ENCODE measurements around the gene ATAD1. TPM values are rescaled to one million over a fixed set of nuclear protein-coding genes. Genes with fewer than 3 reads are reported as not detected.
"Not testable (repeated sequence)": the region's sequence is repeated elsewhere in the genome, so short reads cannot be mapped to it uniquely, and the experiment has no call there.

The ATAD1 gene
- total and polyA plus RNA-seq, 7 donors: 6.9 to 45.3 (median 28.0) TPM

DNA sequence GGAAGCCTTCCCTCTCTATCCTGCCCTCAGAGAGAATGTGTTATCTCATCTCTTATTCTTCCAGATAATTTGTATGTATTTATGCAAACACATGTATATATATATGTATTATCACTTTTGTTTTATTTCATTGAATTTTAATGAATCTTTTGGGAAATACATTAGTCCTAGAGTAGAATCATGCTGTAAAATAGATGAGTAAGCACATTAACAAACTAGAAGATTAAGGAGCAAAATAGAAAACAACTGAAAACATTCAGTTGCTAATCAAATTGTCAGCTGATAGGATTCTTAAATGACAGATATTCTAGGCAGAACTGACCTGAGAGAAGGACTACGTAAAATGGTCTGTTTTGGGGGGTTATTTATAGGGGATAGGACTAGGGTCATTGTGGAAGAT is 34.1 kb upstream of the ATAD1 start:
- intact Hi-C loops (cut with DNase I): loop anchor here (5.0 kb wide), 1 partner anchor 260 kb away; no protein-coding TSS in a partner anchor
- 93 to 95% methylated on average over 1 of the region's 1 CpG for WGBS, 2 donors
- no peaks in the 10 kb centered on the region for H3K9me3 ChIP-seq
- no peak overlapping the region for H3K4me3 ChIP-seq
- TF ChIP-seq POLR2A (IDR thresholded peaks at IDR 0.05) (no peak), EP300 (IDR thresholded peaks at IDR 0.05) (no peak), POLR2AphosphoS5 (IDR thresholded peaks at IDR 0.05) (no peak)
- TF ChIP-seq, protein P1, sequence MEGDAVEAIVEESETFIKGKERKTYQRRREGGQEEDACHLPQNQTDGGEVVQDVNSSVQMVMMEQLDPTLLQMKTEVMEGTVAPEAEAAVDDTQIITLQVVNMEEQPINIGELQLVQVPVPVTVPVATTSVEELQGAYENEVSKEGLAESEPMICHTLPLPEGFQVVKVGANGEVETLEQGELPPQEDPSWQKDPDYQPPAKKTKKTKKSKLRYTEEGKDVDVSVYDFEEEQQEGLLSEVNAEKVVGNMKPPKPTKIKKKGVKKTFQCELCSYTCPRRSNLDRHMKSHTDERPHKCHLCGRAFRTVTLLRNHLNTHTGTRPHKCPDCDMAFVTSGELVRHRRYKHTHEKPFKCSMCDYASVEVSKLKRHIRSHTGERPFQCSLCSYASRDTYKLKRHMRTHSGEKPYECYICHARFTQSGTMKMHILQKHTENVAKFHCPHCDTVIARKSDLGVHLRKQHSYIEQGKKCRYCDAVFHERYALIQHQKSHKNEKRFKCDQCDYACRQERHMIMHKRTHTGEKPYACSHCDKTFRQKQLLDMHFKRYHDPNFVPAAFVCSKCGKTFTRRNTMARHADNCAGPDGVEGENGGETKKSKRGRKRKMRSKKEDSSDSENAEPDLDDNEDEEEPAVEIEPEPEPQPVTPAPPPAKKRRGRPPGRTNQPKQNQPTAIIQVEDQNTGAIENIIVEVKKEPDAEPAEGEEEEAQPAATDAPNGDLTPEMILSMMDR (IDR thresholded peaks at IDR 0.05): no peak
- H3K27ac ChIP-seq: no peak overlapping the region
- no peak for DNase-seq
- no peaks in the 10 kb centered on the region for H3K27me3 ChIP-seq
- no peaks in the 10 kb centered on the region for H3K4me1 ChIP-seq
- no peaks in the 10 kb centered on the region for H3K36me3 ChIP-seq

DNA sequence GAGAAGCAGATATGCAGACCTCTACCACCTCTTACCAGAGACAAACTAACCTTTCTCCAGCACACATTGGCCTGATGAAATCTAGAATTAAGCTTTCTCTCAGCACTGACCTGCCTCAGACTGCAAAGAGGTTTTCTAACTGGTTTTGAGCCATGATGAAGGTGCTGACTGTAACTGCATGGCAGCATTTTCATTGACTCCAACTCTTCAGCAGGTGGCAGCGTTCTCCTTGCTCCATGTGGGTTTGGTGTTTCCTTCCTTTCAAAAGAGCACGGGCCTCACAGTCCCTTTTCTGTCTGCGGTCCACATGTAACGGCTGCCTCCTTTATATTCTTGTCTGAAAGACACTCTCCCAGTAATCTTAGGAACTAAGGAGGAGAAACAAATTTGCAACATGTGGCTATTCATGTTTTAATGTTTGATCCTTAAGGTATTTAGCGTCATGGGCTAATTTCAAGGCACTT is 32.7 kb upstream of the ATAD1 start:
- Histone ChIP-seq H3K4me3 (no peak overlapping the region), H3K9me3 (no peaks in the 10 kb centered on the region), H3K4me1 (no peaks in the 10 kb centered on the region), H3K27me3 (no peaks in the 10 kb centered on the region), H3K27ac (no peak overlapping the region), H3K36me3 (no peaks in the 10 kb centered on the region)
- WGBS, 2 donors: 15 to 18% methylated on average over 5 of the region's 5 CpGs
- TF ChIP-seq, protein P1 (IDR thresholded peaks at IDR 0.05): peak in 3 of 4 experiments; percentile 60 to 75 (median 63)
- no peak for TF ChIP-seq POLR2A (IDR thresholded peaks at IDR 0.05)
- intact Hi-C loops (cut with DNase I): loop anchor here (2.0 to 5.0 kb wide), 2 partner anchors 262 to 702 kb away; no protein-coding TSS in a partner anchor
- DNase-seq: peak; percentile 81

DNA sequence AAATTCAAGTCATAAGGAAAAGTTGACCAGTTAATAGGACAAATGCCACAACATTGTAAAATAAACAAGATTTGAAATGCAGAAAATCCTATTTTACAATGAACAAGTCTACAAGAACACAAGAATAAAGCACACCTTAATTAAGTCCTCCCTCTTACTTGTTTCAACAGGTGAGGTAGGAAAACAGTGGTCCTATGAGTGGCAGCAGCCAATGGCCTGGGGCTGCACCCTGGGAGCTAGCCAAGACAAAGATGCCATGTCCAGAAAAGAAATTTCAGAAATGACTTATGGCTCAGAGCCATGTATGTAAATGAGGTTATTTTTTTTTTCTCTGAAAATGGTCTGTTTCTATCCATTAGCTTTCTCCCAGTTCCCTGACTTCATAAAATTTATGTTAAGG is 31.0 kb upstream of the ATAD1 start:
- H3K27me3 ChIP-seq: no peaks in the 10 kb centered on the region
- no peak overlapping the region for H3K27ac ChIP-seq
- intact Hi-C loops (cut with DNase I): no loop called here
- DNase-seq: no peak
- H3K4me1 ChIP-seq: no peaks in the 10 kb centered on the region
- H3K9me3 ChIP-seq: no peaks in the 10 kb centered on the region
- H3K4me3 ChIP-seq: no peak overlapping the region
- TF ChIP-seq EP300 (IDR thresholded peaks at IDR 0.05): no peak
- TF ChIP-seq POLR2A (IDR thresholded peaks at IDR 0.05): no peak
- TF ChIP-seq, protein P1 (IDR thresholded peaks at IDR 0.05): no peak
- TF ChIP-seq POLR2AphosphoS5 (IDR thresholded peaks at IDR 0.05): no peak
- H3K36me3 ChIP-seq: no peaks in the 10 kb centered on the region

DNA sequence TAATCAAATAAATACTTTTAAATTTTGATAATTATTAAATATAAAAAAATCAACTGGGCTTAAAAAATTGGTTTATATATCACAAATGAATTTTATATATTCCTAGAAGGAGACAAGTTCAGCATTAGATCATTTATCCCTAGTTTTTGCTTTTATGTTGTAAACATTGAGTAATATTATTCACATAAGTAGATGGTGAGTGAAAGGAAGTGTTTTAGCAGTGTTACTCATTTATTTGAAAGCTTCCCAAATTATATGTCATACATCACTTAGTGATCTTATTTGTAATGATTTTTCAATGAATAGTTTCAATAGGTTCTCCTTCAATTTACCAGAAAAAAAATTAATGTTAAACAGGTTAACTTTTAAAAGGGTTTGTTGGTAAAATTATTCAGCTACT is 29.5 kb upstream of the ATAD1 start:
- H3K27me3 ChIP-seq: no peaks in the 10 kb centered on the region
- no peak overlapping the region for H3K27ac ChIP-seq
- TF ChIP-seq POLR2AphosphoS5 (IDR thresholded peaks at IDR 0.05) (no peak), POLR2A (IDR thresholded peaks at IDR 0.05) (no peak), EP300 (IDR thresholded peaks at IDR 0.05) (no peak)
- TF ChIP-seq, protein P1 (IDR thresholded peaks at IDR 0.05): no peak
- no peak for DNase-seq
- intact Hi-C loops (cut with DNase I): no loop called here
- H3K9me3 ChIP-seq: no peaks in the 10 kb centered on the region
- H3K4me1 ChIP-seq: no peaks in the 10 kb centered on the region
- H3K4me3 ChIP-seq: no peak overlapping the region
- no peaks in the 10 kb centered on the region for H3K36me3 ChIP-seq

DNA sequence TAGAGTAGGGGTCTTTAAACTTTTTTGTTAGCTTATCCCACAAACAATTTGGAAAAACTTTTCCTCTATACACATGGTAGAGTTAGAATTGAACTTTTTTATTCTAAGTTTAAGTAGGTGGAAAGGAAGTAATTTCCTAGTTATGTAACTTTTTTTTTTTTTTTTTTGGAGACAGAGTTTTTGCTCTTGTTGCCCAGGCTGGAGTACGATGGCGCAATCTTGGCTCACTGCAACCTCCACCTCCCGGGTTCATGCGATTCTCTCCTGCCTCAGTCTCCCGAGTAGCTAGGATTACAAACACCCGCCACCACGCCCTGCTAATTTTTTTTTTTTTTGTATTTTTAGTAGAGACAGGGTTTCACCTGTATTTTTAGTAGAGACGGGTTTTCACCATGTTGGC is 28.7 kb upstream of the ATAD1 start:
- intact Hi-C loops (cut with DNase I); H3K27me3 ChIP-seq; H3K4me1 ChIP-seq; H3K4me3 ChIP-seq; H3K36me3 ChIP-seq; H3K27ac ChIP-seq; H3K9me3 ChIP-seq; DNase-seq: not testable (repeated sequence)
- 94 to 96% methylated on average over 8 of the region's 8 CpGs for WGBS, 2 donors

Data from sigmoid colon (tissue), 7 donors.